ENCODE measurements around the gene GPS2. TPM values are rescaled to one million over a fixed set of nuclear protein-coding genes. Genes with fewer than 3 reads are reported as not detected.
A peak's percentile ranks its signal among the peaks of the same experiment; 100 is the strongest.

GPS2 gene
- total RNA-seq, 2 experiments from 2014 or later = 31.8 to 36.8 TPM

- no peak for TF ChIP-seq CTCF (IDR thresholded peaks at IDR 0.05)
- H3K36me3 Mint-ChIP-seq (ENCODE audit: low read depth) = peaks cover 14% of the 10 kb centered on the region
- peaks cover 37% of the 10 kb centered on the region for H3K4me1 Mint-ChIP-seq (ENCODE audit: low read depth)
- no peaks in the 10 kb centered on the region for H3K27me3 Mint-ChIP-seq
- no peak overlapping the region for H3K4me3 Mint-ChIP-seq
- ATAC-seq (no peak), DNase-seq (no peak)
- POLR2A ChIA-PET = interaction anchor here (10.5 kb wide), 1 partner anchor 15 kb away, joined by 150 read pairs; the partner anchor contains the start of gene GPS2
- no peaks in the 10 kb centered on the region for H3K9me3 Mint-ChIP-seq
- H3K27ac Mint-ChIP-seq = no peak overlapping the region
- intact Hi-C loops (cut with micrococcal nuclease) = no loop called here
- CTCF ChIA-PET = interaction anchor here (1.0 to 6.5 kb wide), 5 partner anchors 9 to 17 kb away, joined by 3 to 60 read pairs (median 7); partner anchors contain the start of gene ACAP1
These were observed 11.9 kb upstream of the GPS2 start for GRCh38 chr17:7327056-7327455.

- intact Hi-C loops (cut with micrococcal nuclease) = no loop called here
- H3K27ac Mint-ChIP-seq = no peak overlapping the region
These were observed 11.0 kb upstream of the GPS2 start for GRCh38 chr17:7326186-7326585.

GRCh38 chr17:7325031-7325528 is 9.9 kb upstream of the GPS2 start:
- H3K27ac Mint-ChIP-seq = no peak overlapping the region
- no peaks in the 10 kb centered on the region for H3K27me3 Mint-ChIP-seq
- peaks cover 26% of the 10 kb centered on the region for H3K36me3 Mint-ChIP-seq (ENCODE audit: low read depth)
- no peak for TF ChIP-seq CTCF (IDR thresholded peaks at IDR 0.05)
- H3K4me3 Mint-ChIP-seq = no peak overlapping the region
- intact Hi-C loops (cut with micrococcal nuclease) = no loop called here
- no peaks in the 10 kb centered on the region for H3K9me3 Mint-ChIP-seq
- ChIA-PET POLR2A (interaction anchor here (1.0 to 10.5 kb wide), 3 partner anchors 10 to 18 kb away, joined by 5 to 150 read pairs (median 10); partner anchors contain the start of gene GPS2), CTCF (interaction anchor here (0.6 to 6.5 kb wide), 14 partner anchors 9 to 290 kb away, joined by 3 to 60 read pairs (median 4); partner anchors contain the start of genes ACAP1, FXR2, GPS2 and TMEM95)
- H3K4me1 Mint-ChIP-seq (ENCODE audit: low read depth) = peaks cover 29% of the 10 kb centered on the region
- DNase-seq (no peak), ATAC-seq (no peak)

More at GRCh38 chr17:7326186-7326585, 11.0 kb upstream of the GPS2 start:
- ATAC-seq (no peak), DNase-seq (no peak)
- no peak overlapping the region for H3K4me3 Mint-ChIP-seq
- CTCF ChIA-PET = interaction anchor here (2.7 to 6.5 kb wide), 3 partner anchors 10 to 18 kb away, joined by 7 to 60 read pairs (median 50); partner anchors contain the start of gene ACAP1
- TF ChIP-seq CTCF (IDR thresholded peaks at IDR 0.05) = no peak
- no peaks in the 10 kb centered on the region for H3K9me3 Mint-ChIP-seq
- H3K27me3 Mint-ChIP-seq = no peaks in the 10 kb centered on the region
- POLR2A ChIA-PET = interaction anchor here (2.9 to 10.5 kb wide), 2 partner anchors 14 to 16 kb away, joined by 10 to 150 read pairs; partner anchors contain the start of gene GPS2
- H3K4me1 Mint-ChIP-seq (ENCODE audit: low read depth) = peaks cover 36% of the 10 kb centered on the region
- H3K36me3 Mint-ChIP-seq (ENCODE audit: low read depth) = peaks cover 22% of the 10 kb centered on the region

- ChIA-PET CTCF (interaction anchor here (0.6 to 6.5 kb wide), 13 partner anchors 9 to 291 kb away, joined by 3 to 60 read pairs (median 4); partner anchors contain the start of genes ACAP1, FXR2, GPS2 and TMEM95), POLR2A (interaction anchor here (1.0 to 10.5 kb wide), 3 partner anchors 11 to 18 kb away, joined by 5 to 150 read pairs (median 10); partner anchors contain the start of gene GPS2)
- DNase-seq (no peak), ATAC-seq (no peak)
- no peak overlapping the region for H3K27ac Mint-ChIP-seq
- H3K4me1 Mint-ChIP-seq (ENCODE audit: low read depth) = peaks cover 29% of the 10 kb centered on the region
- H3K4me3 Mint-ChIP-seq = no peak overlapping the region
- TF ChIP-seq CTCF (IDR thresholded peaks at IDR 0.05) = peak; percentile 27
- intact Hi-C loops (cut with micrococcal nuclease) = no loop called here
- peaks cover 26% of the 10 kb centered on the region for H3K36me3 Mint-ChIP-seq (ENCODE audit: low read depth)
- H3K9me3 Mint-ChIP-seq = no peaks in the 10 kb centered on the region
- no peaks in the 10 kb centered on the region for H3K27me3 Mint-ChIP-seq
These were observed 9.2 kb upstream of the GPS2 start for GRCh38 chr17:7324438-7324779.
